GM18951 (cell line): Measurements from ENCODE around the gene RTN4.

ENCODE experiments used
- POLR2A ChIP-seq: IDR thresholded peaks from 4 replicates; pipeline ENCODE4 v1.6.1; 2011; ENCODE audit warnings: mild to moderate bottlenecking; ENCODE audit not compliant: insufficient read length, insufficient read depth; ENCODE audit errors: extremely low read depth
- in situ Hi-C: fragments of 300-500 bp; cut with MboI; formaldehyde crosslinking; loops from one replicate; pipeline ENCODE4 v1.12.0; 2022; ENCODE audit warnings: low sequenced_read_pairs, mixed read lengths, inconsistent platforms; ENCODE audit not compliant: unreplicated experiment

The RTN4 gene

GRCh38 chr2:54977149-54977548, 73.1 kb downstream of the RTN4 start:
- TF ChIP-seq POLR2A = no peak
- in situ Hi-C loops = no loop called here

DNA sequence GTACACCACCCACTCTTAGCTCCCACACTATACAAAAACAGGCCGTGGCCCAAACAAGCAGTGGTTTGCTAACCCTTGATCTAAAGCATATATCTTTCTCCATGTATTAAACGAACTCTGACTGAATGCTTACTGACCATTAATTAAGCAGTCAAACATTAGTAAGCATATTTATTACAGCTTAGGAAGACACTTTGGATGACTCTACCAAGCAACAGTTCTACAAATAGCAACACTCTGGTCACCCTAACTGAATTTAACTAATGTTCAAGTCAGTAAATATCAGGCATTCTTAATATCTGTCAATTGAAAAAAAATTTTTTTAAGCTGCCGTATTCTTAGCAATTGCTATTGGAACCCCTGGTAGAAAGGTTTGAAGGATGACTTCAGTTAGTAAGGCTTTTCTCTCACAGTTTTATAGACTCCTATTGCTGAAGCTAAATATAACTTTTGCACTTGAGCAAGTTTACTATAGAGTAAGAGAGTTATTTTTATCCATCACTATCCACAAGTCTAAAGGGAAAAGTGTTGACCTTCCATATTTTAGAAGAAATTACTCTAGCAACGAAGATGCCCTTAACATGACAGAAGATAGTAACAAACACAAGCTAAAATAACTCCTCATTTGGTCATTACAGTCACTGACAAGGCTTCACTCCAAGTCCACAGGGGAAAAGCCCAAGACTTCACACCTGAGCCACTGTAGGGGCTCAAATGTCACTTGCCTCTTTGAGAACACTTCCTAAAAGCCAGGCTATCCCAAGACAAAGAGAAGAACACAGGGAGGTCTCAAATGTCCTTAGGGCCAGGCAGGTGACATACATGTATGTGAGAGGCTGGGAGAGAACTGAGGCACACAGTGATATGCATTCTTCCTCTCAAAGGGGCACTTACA, 74.4 kb downstream of the RTN4 start:
- no peak for TF ChIP-seq POLR2A
- in situ Hi-C loops = no loop called here

DNA sequence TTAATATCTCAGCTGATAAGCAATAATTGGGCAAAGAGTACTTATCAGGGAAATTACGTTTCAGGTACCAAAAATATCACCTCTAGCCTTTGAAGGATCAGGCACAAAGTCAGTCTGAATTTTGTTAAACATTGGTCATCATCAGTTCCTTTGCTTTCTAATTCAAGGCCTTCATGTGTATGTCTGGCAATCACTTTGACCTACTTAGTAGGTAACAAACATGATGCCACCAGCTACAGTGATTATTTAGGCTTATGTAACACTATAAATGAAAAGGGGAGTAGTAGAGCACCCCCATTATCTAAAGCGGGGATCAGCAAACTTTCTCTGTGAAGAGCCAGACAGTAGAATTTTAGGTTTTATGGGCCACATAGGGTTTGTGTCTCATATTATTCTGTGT, 75.1 kb downstream of the RTN4 start:
- in situ Hi-C loops = no loop called here
- TF ChIP-seq POLR2A = no peak

DNA sequence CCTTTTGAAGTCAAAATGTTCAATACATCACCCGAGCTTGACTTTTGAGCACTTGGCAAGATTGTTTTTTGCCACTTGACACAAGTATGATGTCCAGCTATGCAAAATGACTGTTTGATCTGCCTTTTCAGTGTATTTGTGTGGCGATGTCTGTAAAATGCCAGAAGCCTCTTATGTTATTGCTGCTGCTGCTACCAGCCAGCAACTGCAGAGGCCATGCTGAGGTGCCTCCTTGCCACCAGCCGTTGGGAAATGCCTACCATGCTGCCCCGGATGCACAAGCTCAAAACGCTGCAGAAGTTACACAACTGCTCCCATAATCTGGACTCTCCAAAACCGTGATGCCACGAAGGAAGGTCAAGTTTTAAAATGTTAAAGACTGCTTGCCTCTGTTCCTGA, 80.3 kb downstream of the RTN4 start:
- no peak for TF ChIP-seq POLR2A
- in situ Hi-C loops = no loop called here

DNA sequence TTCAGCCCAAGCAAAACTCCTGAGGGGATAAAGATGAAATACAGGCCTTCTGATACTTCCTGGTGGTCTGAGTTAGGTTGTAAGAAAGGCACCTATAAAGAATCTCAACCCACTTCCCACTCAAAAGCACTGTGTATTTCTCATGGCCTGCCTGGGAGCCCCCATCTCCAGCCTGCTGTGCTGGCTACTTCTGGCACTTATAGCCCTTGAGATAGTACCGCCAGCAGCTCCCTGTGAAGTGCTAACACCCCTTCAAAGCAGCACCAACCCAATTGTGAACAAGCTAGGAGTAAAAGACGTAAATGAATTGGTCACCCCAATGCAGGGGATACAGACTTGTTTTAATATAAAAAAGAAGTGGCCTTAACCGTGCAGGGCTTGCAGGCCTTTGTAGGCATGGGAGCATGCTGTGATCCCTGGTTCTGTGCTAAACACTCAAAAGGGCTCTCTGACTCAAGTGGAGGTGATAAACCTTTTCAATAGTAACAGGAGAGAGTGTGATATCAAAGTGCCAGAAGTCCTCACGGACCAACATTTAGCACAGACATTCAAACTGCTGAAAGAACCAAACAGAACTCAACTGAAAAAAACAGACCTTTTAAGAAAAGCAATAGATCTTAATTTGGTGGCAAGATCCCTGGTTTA, 80.8 kb downstream of the RTN4 start:
- in situ Hi-C loops = no loop called here
- no peak for TF ChIP-seq POLR2A

- in situ Hi-C loops = no loop called here
- TF ChIP-seq POLR2A = no peak
These were observed 81.6 kb downstream of the RTN4 start for GRCh38 chr2:54968561-54969218.

DNA sequence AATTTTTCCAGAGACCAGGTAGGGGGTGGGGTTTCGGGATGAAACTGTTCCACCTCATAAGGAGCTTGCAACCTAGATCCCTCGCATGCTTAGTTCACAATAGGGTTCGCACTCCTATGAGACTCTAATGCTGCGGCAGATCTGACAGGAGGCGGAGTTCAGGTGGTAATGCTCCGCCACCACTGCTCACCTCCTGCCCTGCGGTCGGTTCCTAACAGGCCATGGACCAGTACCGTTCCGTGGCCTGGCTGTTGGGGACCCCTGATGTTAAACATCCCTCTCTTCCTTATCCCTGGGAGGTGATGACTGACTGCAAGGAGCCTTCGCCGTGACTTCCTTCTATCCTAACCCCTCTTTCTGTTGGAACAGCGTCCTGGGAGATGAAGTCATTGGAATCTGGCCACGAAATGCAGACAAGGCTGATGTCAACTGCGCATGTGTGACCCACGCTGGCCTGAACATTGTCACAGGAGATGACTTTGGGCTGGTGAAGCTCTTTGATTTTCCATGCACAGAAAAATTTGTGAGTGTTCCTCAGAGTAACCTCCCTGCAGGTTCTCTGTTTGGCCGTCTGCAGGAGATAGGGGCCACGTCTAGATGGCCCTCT, 82.4 kb downstream of the RTN4 start:
- in situ Hi-C loops = no loop called here
- no peak for TF ChIP-seq POLR2A

GRCh38 chr2:54967269-54967668, 83.0 kb downstream of the RTN4 start:
- in situ Hi-C loops = no loop called here
- no peak for TF ChIP-seq POLR2A

DNA sequence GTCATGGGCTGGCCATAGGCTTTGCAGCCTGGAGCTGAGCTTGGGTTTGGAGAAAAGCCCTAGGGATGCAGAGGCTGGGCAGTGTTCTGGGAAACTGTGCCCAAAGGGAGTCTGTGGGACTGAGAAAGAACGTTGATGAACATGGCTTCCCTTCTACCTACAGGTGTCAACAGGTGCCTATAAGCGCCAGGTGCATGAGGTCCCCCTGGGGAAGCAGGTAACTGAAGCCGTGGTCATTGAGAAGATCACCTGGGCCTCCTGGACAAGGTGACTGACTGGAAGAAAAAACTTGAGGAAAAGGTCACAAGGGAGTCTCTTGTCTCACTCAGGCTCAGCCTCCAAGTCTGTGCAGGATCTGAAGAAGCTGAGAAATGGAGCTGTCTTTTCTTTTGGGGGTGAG, 83.4 kb downstream of the RTN4 start:
- TF ChIP-seq POLR2A = no peak
- in situ Hi-C loops = no loop called here

DNA sequence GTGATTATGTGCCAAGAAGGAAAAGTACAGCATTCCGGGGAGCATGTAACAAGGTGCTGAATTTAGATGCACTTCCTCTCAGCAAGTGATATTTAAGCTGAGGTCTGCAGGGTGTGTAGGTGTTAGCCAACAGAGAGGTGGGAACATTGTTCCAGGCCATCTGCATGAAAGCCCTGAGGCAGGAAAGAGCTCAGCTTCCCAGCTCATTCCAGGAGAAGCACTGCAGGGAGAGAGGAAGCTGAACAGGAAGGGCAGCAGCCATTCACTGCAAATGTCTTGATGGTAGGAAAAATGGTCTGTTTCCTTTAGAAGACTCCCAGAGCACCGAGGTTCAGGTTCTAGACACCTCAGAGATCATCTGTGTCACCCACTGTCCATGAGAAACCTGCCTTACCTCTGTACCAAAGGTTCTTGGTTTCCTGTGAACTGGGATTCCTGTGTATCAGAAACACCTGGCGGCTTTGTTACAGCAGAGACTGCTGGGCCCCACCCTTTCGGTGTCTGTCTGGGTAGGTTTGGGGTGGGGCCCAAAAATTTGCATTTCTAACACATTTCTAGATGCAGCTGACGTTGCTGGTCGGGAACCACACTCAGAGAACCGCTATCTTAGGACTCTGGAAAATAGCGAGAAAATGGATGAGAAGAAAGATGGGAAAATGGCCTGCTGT, 84.0 kb downstream of the RTN4 start:
- no peak for TF ChIP-seq POLR2A
- in situ Hi-C loops = no loop called here

GRCh38 chr2:54965425-54965824, 84.8 kb downstream of the RTN4 start:
- TF ChIP-seq POLR2A = no peak
- in situ Hi-C loops = no loop called here

DNA sequence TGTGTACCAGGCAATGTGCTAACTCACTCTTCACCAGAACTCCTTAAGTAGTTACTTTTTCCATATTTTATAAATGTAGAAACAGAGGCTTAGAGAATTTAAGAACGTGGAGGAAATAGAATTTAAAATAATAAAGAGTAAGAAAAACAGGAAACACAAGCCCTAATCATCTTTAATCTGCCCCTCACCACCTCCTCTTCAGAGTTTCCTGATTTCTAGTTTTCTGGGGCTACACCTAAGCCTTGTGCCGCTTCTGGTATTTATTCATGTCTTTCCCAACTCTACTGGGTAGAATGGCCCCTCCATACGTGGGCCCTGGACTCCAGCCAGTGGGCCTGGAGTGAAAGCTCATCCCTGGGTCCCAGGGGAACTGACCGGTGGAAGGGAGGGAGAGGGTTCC, 85.4 kb downstream of the RTN4 start:
- no peak for TF ChIP-seq POLR2A
- in situ Hi-C loops = no loop called here

DNA sequence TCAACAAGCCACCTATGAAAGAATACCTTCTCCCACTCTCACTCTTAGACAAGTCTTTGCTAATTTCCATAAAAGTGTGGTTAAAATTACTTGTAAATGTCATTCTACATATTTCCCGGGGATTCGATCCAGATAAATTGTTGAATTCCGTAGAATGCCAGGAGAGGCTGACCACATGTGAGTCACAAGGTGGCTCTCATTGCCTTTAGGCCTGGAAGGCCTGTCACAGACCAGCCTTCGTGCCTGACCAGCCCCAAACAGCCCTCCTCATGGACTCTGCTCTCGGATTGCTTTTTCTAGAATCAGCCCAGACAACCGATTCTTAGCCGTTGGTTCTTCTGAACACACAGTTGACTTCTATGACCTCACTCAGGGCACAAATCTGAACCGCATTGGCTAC, 86.0 kb downstream of the RTN4 start:
- in situ Hi-C loops = no loop called here
- no peak for TF ChIP-seq POLR2A

- no peak for TF ChIP-seq POLR2A
- in situ Hi-C loops = no loop called here
These were observed 86.8 kb downstream of the RTN4 start for GRCh38 chr2:54963476-54963875.
